Naive B cell (primary cell): ENCODE data around the gene CCDC126. TPM values are rescaled to one million over a fixed set of nuclear protein-coding genes. Genes with fewer than 3 reads are reported as not detected.
A peak's percentile ranks its signal among the peaks of the same experiment; 100 is the strongest.
"Not testable (repeated sequence)": the region's sequence is repeated elsewhere in the genome, so short reads cannot be mapped to it uniquely, and the experiment has no call there.

Source experiments
- ATAC-seq, 2 donors: fragments of 150-1000 bp; cut with Tn5 transposase; 2 replicates each; pipeline ENCODE4 v1.10.0; 2021; ENCODE audit warnings: low read depth in 2 of 2, mild to moderate bottlenecking in 2 of 2, moderate library complexity in 2 of 2
- DNase-seq: peaks from one replicate; pipeline ENCODE4 v3.0.0; 2022
- H3K27ac Mint-ChIP-seq, 6 donors: one replicate each; pipeline ENCODE4 v1.8.0; 2020 to 2022; ENCODE audit warnings: mild to moderate bottlenecking in 6 of 6, mixed read lengths in 6 of 6, moderate library complexity in 5 of 6, inconsistent platforms in 2 of 6
- H3K27me3 Mint-ChIP-seq, 3 donors: one replicate each; pipeline ENCODE4 v1.8.0; 2021 to 2022; ENCODE audit warnings: mixed read lengths in 3 of 3, mild to moderate bottlenecking in 1 of 3
- H3K36me3 Mint-ChIP-seq, 2 donors: one replicate each; pipeline ENCODE4 v1.8.0; 2020 to 2022; ENCODE audit warnings: mixed read lengths in 2 of 2, inconsistent platforms in 1 of 2, mild to moderate bottlenecking in 1 of 2
- H3K4me1 Mint-ChIP-seq, 3 donors: one replicate each; pipeline ENCODE4 v1.8.0; 2020 to 2022; ENCODE audit warnings: mixed read lengths in 3 of 3, inconsistent platforms in 1 of 3, mild to moderate bottlenecking in 1 of 3, moderate library complexity in 1 of 3
- H3K4me3 Mint-ChIP-seq, 8 donors: one replicate each; pipeline ENCODE4 v1.8.0; 2020 to 2022; ENCODE audit warnings: mild to moderate bottlenecking in 8 of 8, mixed read lengths in 8 of 8, moderate library complexity in 8 of 8, inconsistent platforms in 2 of 8
- H3K9me3 Mint-ChIP-seq, 7 donors: one replicate each; pipeline ENCODE4 v1.8.0; 2020 to 2022; ENCODE audit warnings: mixed read lengths in 7 of 7, mild to moderate bottlenecking in 5 of 7, inconsistent platforms in 2 of 7, moderate library complexity in 1 of 7
- polyA plus RNA-seq, 6 donors: library from polyadenylated mRNA; unstranded; fragments of 300-500 nt; fragmentation: Illumina TruSeq; gene quantifications; one replicate each; pipeline ENCODE4 v1.2.3, GENCODE V29; 2021; ENCODE audit warnings: low read depth in 6 of 6

The CCDC126 gene, protein sequence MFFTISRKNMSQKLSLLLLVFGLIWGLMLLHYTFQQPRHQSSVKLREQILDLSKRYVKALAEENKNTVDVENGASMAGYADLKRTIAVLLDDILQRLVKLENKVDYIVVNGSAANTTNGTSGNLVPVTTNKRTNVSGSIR
- 10 to 100 TPM; 10.3 to 25.5 (median 16.1) TPM for polyA plus RNA-seq

- Mint-ChIP-seq H3K36me3 (no peaks in the 10 kb centered on the region), H3K27ac (peak within 1 kb of the TSS; percentile 16 to 96 (median 90)), H3K27me3 (no peaks in the 10 kb centered on the region), H3K9me3 (peaks cover 0 to 5% (median 0%) of the 10 kb centered on the region in 7 donors), H3K4me1 (peaks cover 30 to 44% (median 39%) of the 10 kb centered on the region in 3 donors), H3K4me3 (peak within 1 kb of the TSS; percentile 83 to 98 (median 93))
- DNase-seq: peak; percentile 81
- peak; percentile 92 for ATAC-seq
Measured at GRCh38 chr7:23597094-23598091, at the start of gene CCDC126. Gene CCDC126, plus strand, starts transcription at chr7:23597382. Its CDS starts 13,934 bp downstream, at chr7:23611316.

- Mint-ChIP-seq H3K36me3 (no peaks in the 10 kb centered on the region), H3K27ac (no peak overlapping the region), H3K4me3 (peak overlapping the region in 1 of 8 donors; percentile 60), H3K27me3 (no peaks in the 10 kb centered on the region), H3K9me3 (no peaks in the 10 kb centered on the region), H3K4me1 (peaks cover 12 to 24% (median 13%) of the 10 kb centered on the region in 3 donors)
- no peak for ATAC-seq
- no peak for DNase-seq
Measured at GRCh38 chr7:23547662-23548061, 49.5 kb upstream of the CCDC126 start.

- Mint-ChIP-seq H3K36me3 (no peaks in the 10 kb centered on the region), H3K27ac (peak overlapping the region in 1 of 6 donors; percentile 9), H3K4me1 (no peaks in the 10 kb centered on the region), H3K9me3 (no peaks in the 10 kb centered on the region), H3K4me3 (no peak overlapping the region), H3K27me3 (peaks cover 7 to 17% (median 9%) of the 10 kb centered on the region in 3 donors)
- ATAC-seq: no peak
- DNase-seq: no peak
Measured at GRCh38 chr7:23558303-23558702, 38.9 kb upstream of the CCDC126 start.

DNA sequence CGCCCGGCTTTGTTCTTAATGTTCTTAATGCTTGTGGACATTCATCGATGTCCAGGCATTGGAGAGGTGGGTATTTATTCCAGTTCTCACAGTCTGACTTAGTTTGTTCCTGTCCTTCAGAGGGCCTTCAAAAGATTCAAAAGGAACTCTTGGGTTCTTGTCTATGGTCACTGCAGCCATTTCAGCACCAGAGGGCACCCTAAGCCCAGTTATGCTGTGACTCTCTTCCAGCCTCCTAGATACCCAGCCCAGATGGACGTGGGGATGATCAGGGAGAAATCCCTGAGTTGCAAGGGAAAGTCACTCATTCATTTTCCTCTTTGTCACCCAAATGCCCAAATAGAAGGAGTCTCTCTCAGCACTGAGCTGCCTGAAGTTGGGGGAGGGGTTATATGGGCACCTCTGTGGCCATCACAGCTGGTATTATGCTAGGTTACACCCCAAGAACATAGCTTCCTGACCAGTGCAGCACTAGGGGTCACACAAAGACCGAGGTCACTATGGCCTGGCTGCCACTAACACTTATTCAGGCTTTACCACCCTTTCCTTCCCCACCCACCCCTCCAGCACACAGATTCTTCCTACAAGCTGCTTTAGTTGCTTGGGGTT, 26.5 kb upstream of the CCDC126 start:
- Mint-ChIP-seq H3K36me3 (no peaks in the 10 kb centered on the region), H3K9me3 (no peaks in the 10 kb centered on the region), H3K4me3 (no peak overlapping the region), H3K4me1 (peaks cover 0 to 3% (median 0%) of the 10 kb centered on the region in 3 donors), H3K27me3 (peaks cover 15 to 35% (median 32%) of the 10 kb centered on the region in 3 donors), H3K27ac (no peak overlapping the region)
- ATAC-seq (peak; percentile 75 to 80), DNase-seq (peak; percentile 58)

DNA sequence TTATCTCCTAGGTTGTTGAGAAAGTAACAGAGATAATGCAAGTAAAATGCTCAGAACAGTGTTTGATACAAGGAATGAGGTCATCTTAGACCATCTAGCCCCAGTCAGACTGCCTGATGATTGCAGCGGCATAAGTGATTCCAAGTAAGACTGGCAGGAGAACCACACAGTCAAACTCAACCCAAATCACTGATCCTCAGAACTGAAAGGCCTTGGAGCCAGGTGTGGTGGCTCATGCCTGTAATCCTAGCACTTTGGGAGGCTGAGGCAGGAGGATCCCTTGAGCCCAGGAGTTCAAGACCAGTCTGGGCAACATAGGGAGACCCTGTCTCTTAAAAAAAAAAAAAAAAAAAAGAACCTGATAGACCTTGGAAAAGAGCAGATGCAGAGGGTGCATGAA, 15.2 kb upstream of the CCDC126 start:
- not testable (repeated sequence) for H3K27me3 Mint-ChIP-seq, ATAC-seq, H3K4me3 Mint-ChIP-seq, DNase-seq, H3K4me1 Mint-ChIP-seq, H3K9me3 Mint-ChIP-seq, H3K36me3 Mint-ChIP-seq
- peak overlapping the region in 1 of 6 donors; percentile 90 for H3K27ac Mint-ChIP-seq

DNA sequence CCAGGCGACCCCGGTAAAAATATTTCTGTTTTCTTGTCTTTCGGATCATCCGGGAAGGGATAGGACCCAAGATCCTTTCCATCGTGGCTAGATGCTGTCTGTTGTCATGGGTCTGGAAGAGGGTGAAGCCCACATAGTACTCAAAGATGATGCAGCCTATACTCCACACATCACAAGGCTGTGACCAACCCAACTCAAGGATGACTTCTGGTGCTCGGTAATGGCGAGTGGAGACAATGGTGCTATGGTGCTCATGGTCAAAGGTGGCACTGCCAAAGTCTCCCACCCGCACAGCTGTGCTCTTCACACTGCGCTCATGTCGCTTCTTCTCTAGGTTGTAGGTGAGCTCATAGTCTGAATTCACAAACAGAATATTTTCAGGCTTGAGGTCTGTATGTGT, 11.9 kb upstream of the CCDC126 start:
- not testable (repeated sequence) for DNase-seq, ATAC-seq

GRCh38 chr7:23586159-23586558, 11.0 kb upstream of the CCDC126 start:
- no peak overlapping the region for H3K27ac Mint-ChIP-seq

More for the DNA sequence above, 11.9 kb upstream of the CCDC126 start:
- not testable (repeated sequence) for H3K27me3 Mint-ChIP-seq, H3K9me3 Mint-ChIP-seq, H3K4me1 Mint-ChIP-seq, H3K4me3 Mint-ChIP-seq, H3K36me3 Mint-ChIP-seq
- H3K27ac Mint-ChIP-seq: peak overlapping the region in 1 of 6 donors; percentile 60

DNA sequence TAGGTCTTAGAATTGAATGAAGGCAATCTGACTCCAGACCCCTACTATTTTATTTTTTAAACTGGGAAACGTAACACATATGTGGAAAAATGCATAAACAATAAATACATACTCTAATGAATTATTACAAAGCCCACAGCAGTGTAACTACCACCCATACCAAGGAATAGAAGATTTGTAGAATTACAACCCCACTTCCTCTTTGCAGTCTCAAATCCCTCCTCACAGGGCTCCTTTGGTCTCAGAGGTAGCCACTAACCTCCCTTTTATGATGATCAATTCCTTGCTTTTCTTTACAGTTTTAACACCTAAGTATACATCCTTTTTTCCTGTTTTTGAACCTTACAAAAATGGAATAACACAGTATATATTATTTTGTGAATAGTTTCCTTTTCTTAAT, 6.7 kb upstream of the CCDC126 start:
- Mint-ChIP-seq H3K27ac (no peak overlapping the region), H3K27me3 (peaks cover 0 to 12% (median 0%) of the 10 kb centered on the region in 3 donors), H3K36me3 (no peaks in the 10 kb centered on the region), H3K9me3 (no peaks in the 10 kb centered on the region), H3K4me1 (peaks cover 5 to 7% (median 6%) of the 10 kb centered on the region in 3 donors), H3K4me3 (no peak overlapping the region)
- ATAC-seq: no peak
- DNase-seq: no peak

More at GRCh38 chr7:23586159-23586558, 11.0 kb upstream of the CCDC126 start:
- H3K36me3 Mint-ChIP-seq: no peaks in the 10 kb centered on the region
- no peaks in the 10 kb centered on the region for H3K4me1 Mint-ChIP-seq
- no peak for ATAC-seq
- no peak for DNase-seq
- H3K9me3 Mint-ChIP-seq: no peaks in the 10 kb centered on the region
- H3K27me3 Mint-ChIP-seq: peaks cover 0 to 12% (median 0%) of the 10 kb centered on the region in 3 donors
- H3K4me3 Mint-ChIP-seq: no peak overlapping the region

DNA sequence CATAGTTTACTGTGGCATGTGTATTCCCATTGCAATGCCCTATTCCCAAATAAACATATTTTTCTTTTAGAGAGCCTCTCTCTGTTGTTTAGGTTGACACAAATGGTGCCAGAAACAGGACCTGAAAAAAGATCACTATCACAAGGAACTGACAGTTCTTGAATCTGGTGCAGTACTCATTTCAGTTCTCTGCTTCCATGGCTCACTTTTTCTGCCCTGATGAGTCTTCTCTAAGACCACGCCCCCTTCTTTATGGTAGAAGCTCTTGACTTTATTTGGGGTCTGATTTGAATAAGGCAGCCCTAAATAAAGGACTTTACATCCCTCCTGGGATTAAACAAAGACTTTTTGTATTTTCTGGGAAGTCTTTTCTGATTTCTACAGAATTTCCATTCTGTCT, 3.5 kb upstream of the CCDC126 start:
- no peaks in the 10 kb centered on the region for H3K36me3 Mint-ChIP-seq
- ATAC-seq (no peak), DNase-seq (no peak)
- H3K27me3 Mint-ChIP-seq: peaks cover 0 to 6% (median 0%) of the 10 kb centered on the region in 3 donors
- peak overlapping the region in 1 of 8 donors; percentile 6 for H3K4me3 Mint-ChIP-seq
- H3K4me1 Mint-ChIP-seq: peaks cover 25% of the 10 kb centered on the region in 3 donors
- peaks cover 0 to 5% (median 0%) of the 10 kb centered on the region in 7 donors for H3K9me3 Mint-ChIP-seq
- no peak overlapping the region for H3K27ac Mint-ChIP-seq

DNA sequence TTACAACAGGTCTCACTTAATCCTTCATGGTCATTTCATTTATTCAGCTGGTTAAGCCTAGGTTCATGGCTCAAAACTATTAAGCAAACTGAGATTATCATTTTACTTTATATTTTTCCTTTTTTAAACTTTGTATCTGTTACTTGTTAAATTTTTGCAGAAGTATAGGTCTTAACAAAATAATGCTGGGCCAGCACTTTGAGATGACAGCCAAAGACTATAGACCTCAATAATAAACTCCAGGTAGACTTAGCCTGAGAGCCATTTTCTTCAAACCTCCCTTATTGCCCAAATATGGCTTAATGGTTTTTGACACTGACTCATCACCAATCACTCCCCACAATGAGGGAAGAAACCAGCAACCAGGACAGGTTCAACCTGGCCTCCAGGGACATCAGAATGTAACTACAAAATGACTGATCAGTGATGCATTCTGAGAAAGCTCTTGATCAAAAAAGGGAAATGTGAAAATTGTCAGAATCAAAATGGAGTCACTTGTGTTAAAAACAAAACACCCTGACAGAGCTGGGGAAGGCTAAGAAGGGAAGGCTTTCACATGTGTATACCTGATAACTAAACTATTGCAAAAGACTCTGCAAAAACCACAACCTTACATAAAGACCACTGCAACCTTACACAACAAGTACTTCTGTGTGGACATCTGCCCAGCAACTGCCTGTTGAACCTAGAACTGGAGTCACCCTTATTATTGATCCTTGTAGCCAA, 2.1 kb upstream of the CCDC126 start:
- peak overlapping the region in 1 of 6 donors; percentile 83 for H3K27ac Mint-ChIP-seq
- peak; percentile 42 to 47 for ATAC-seq
- H3K9me3 Mint-ChIP-seq: peaks cover 0 to 5% (median 0%) of the 10 kb centered on the region in 7 donors
- H3K4me1 Mint-ChIP-seq: peaks cover 30 to 36% (median 35%) of the 10 kb centered on the region in 3 donors
- H3K27me3 Mint-ChIP-seq: peaks cover 0 to 5% (median 0%) of the 10 kb centered on the region in 3 donors
- peak overlapping the region in 2 of 8 donors; percentile 77 to 98 for H3K4me3 Mint-ChIP-seq
- H3K36me3 Mint-ChIP-seq: no peaks in the 10 kb centered on the region
- peak; percentile 74 for DNase-seq

DNA sequence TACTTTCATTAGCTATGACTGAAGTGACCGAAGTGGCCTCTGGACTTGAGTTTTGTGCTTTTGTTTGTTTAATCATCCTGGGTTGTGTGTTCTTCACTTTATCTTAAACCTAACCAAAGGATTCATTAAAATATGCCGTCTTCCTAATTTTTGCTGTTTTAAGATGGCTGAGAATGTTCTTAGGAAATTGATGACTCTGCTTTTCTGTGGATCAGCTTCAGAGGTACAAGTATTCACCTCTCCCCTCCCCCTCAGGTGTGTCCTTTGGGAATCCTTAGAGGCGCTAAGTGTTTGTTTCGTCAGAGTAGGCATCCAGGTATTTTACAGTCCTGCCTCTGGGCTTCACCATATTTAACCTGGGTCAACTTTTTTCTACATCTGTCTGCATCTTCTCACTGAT, 1.1 kb downstream of the CCDC126 start:
- no peaks in the 10 kb centered on the region for H3K27me3 Mint-ChIP-seq
- DNase-seq: no peak

DNA sequence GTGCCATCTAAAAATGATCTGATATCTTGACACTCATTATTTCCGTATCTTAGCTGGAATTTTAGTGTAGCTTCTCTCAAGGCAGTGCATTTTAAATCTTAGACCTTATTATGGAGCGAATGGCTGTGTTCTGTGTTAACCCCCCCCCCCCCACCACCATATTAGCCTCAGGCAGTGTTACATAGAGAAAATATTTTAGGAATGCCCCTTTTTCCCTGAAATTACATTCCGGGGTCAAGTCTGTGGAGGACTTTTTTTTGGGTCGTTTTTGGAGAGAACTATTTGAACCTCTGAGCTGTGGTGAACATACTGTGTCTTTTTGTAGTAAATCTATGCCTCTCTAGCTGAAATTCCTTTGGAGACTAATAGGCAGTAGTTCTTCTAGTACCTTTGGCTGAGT, 3.1 kb downstream of the CCDC126 start:
- Mint-ChIP-seq H3K27ac (no peak overlapping the region), H3K9me3 (peaks cover 0 to 5% (median 0%) of the 10 kb centered on the region in 7 donors), H3K4me3 (peak overlapping the region in 1 of 8 donors; percentile 98), H3K4me1 (peaks cover 27 to 46% (median 36%) of the 10 kb centered on the region in 3 donors), H3K27me3 (no peaks in the 10 kb centered on the region), H3K36me3 (no peaks in the 10 kb centered on the region)
- ATAC-seq (no peak), DNase-seq (no peak)

More for the DNA sequence above, 1.1 kb downstream of the CCDC126 start:
- ATAC-seq: no peak
- Mint-ChIP-seq H3K36me3 (no peaks in the 10 kb centered on the region), H3K27ac (peak overlapping the region in 5 of 6 donors; percentile 16 to 93 (median 83)), H3K4me3 (peak overlapping the region; percentile 83 to 98 (median 93)), H3K9me3 (peaks cover 0 to 5% (median 0%) of the 10 kb centered on the region in 7 donors), H3K4me1 (peaks cover 30 to 44% (median 39%) of the 10 kb centered on the region in 3 donors)
